ENCODE data around the gene C17orf107.
"Not testable (repeated sequence)": the region's sequence is repeated elsewhere in the genome, so short reads cannot be mapped to it uniquely, and the experiment has no call there.

C17orf107 gene

DNA sequence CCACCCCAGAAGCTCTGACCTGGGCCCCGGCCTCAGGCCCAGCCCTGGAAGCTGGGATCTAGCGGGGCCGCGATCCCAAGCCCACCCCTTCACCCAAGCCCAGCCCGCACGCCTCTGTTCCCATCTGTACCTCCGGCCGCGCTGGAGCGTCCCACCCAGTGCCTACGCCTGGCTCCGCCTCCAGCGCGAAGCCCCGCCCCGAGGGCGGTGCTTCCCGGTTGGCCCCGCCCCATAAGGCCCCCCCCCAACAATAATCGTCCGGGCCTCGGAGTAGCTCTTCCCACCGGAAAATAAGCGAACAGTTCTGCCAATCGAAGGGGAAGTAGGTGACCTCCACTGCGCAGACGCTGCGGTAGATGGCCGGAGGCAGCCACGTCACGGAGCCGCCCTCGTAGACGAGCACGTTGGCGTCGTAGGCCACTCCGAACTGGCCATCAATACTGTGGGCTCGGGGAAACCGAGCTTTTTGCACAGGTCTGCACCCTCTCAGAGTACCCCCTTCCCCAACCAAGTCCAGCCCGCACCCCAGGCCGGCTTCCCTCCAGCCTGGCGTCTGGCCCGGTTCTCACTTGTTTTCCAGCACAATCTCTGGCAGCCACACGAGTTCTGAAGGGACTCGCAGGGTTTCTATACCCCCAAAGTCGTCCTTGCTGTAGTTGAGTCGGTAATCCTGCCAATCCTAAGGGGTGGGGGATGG lies 2.5 kb downstream of the C17orf107 start:
- DNase-seq: no peak

DNA sequence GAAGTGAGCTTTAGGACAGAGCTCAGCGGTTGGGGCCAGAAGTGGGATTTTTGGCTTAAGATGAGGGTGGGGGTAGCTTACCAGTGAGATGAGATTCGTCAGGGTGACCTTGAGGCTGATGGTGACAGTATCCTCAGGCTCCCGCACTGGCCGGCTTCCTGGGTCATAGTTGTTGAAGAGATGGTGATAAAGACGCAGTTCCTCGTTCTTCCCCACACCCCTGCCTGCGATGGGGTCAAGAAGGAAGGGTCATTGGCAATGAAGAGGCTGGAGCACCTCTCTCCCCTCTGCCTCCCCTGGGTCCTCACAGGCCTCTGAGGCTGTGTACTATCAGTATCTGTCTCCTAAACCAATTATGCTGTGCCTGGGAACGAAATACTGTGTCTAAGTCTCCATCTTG lies 3.2 kb downstream of the C17orf107 start:
- DNase-seq: no peak

DNA sequence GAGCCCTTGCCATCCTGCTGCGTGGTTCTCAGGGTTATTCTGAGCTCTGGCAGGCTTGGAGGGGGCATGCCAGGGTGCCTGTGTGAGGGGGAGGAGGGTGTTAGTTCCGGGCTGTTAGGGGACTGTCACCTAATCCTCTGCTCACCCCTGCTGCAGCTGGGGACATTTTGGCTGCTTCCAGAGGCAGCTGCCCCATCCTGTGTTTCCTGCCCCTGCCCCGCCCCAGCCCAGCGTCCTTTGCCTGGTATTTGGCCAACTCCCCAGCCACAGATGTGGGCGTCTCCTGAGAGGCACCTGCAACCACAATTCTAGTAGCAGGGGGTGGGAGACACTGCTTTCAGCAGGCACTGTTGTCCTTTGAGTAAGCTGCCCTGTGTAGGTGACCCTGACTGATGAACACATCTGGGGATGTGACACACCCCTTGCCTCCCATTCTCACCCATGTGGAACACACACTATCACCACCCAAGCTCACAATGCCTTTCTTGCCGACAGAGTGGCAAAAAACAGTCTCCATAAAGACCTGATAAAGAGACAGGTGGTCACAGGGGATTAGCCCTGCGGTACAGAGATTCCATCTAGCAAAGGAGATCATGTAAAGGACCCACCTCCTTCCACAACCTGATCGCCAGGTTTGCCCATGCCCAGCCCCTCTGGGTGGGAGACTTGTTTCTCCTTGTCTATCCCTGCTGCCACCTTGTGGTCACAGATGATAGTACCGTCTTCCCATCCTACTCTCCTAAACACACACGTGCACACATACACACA lies 3.9 kb downstream of the C17orf107 start, which contains the start of gene CHRNE:
TSS of gene CHRNE (minus strand) at position 48 of the 768 bp plus-strand sequence. CDS start at position 13, 35 bp downstream.
- no peak for DNase-seq

DNA sequence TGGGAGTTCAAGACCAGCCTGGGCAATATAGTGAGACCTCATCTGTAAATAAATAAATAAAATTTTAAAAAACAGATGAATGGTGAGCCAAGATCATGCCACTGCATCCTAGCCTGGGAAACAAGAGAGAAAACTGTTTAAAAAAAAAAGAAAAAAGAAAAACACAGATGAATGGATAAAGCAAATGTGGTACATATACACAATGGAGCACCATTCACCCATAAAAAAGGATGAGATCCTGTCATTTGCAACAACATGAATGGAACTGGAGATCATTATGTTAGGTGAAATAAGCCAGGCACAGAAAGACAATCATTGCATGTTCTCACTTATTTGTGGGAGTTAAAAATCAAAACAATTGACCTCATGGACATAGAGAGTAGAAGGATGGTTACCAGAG lies 7.3 kb downstream of the C17orf107 start:
- DNase-seq: not testable (repeated sequence)

DNA sequence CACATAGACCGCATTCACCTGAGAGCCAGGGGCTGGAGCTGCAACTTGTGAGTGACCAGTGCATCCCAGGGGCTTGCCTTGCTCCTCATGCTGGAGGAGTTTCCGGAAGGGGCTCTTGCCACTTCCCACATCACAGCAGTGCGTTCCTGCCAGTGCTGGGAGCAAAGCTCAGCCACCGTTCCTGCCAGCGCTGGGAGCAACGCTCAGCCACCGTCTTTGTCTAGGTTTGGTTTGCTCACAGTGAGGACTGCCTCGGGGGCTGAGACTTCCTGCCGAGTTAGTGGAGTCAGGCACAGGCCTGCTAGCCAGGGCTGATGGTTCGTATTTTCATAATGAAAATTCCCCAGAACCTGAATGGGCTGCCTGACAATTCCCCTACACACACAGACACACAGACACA lies 9.0 kb downstream of the C17orf107 start:
- DNase-seq: no peak

DNA sequence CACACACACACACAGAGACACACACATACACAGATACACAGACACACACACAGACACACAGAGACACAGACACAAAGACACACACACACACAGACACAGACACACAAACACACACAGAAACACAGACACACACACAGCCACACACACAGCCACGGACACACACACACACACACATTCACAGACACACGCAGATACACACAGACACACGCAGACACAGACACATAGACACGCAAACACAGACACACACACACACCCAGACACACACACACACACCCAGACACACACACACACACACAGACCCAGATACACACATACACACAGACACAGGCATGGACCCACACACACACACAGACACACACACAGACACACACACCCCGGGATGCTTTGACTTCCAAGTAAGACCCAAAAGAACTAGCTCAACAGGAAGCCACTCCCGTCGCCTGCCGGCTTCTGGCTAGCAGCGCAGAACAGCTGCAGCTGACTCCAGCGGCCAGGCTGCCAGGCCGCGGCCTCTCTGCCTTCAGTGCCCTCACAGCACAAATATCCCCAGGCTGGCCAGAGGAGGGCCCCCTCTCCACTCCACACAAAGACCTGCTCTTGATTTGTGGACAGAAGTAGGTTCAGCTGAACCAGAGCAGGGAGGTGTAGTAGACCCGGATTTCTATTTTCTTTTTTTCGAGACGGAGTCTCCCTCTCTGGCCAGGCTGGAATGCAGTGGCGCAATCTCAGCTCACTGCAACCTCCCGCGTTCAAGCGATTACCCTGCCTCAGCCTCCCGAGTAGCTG lies 9.6 kb downstream of the C17orf107 start:
- peak; percentile 55 for DNase-seq

DNA sequence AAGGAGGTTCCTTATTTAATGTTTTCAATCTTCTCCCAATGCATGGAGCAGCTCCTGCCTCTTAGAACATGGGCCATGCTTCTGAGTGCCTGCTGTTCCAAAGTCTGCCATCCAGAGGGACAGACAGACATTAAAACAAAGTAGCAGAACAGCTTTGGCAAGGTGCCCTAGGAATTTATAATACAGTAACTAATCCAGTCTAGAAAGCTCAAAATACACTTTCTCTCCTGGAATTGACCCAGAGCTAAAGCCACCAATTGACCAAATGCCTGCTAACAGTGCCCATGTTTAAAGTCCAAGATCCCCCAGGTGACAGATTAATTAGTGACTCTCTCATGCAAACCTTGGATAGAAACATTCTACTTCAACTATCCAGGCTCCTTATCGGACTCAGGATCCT lies 14.7 kb downstream of the C17orf107 start:
- no peak for DNase-seq

DNA sequence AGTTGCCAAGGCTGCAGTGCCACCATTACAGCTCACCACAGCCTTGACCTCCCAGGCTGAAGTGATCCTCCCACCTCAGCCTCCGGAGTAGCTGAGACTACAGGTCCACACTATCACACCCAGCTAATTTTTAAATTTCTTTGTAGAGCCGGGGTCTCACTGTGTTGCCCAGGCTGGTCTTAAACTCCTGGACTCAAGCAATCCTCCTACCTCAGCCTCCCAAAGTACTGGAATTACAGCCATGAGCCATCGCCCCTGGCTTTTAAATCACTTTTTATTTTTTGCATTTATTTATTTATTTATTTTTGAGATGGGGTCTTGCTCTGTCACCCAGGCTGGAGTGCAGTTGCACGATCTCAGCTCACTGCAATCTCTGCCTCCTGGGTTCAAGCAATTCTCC lies 15.2 kb downstream of the C17orf107 start:
- not testable (repeated sequence) for DNase-seq

DNA sequence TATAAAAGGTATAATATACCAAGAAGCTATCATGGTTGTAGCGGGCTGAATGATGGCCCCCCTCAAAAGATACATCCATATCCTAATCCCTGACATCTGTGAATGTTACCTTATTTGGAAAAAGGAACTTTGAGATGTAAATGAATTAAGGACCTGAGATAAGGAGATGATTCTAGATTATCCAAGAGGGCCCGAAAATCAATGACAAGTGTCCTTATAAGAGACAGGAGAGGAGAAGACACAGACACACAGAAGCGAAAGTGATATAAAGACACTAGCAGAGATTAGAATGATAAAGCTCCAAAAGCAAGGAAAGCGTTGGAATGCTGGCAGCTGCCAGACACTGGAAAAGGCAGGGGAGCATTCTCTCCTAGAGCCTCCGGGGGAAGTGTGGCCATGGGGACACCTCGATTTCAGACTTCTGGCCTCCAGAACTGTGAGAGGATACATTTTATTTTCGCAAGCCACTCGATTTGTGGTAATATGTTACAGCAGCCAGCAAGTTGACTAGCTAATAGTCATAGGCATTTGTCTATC lies 20.2 kb downstream of the C17orf107 start:
- no peak for DNase-seq

DNA sequence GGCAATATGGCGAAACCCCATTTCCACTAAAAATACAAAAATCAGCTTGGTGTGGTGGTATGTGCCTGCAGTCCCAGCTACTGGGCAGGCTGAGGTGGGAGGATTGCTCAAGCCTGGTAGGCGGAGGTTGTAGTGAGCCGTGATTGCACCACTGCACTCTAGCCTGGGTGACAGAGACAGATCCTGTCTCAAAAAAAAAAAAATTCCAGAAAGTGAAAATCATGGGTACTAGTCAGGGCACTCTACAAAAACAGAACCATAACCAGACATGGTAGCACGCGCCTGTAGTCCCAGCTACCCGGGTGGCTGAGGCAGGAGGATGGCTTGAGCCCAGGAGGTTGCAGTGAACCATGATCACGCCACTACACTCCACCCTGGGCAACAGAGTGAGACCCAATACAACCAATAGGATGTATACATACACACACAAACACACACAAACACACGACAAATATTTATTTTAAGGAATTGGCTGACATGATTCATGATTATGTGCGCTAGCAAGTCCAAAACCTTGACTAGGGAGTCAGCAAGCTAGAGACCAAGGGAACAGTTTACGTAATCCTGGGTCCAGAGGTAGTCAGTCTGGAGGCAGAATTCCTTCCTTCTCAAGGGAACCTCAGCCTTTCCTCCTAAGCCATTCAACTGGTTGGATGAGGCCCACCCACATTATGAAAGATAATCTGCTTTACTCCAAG lies 21.2 kb downstream of the C17orf107 start:
- DNase-seq: no peak

DNA sequence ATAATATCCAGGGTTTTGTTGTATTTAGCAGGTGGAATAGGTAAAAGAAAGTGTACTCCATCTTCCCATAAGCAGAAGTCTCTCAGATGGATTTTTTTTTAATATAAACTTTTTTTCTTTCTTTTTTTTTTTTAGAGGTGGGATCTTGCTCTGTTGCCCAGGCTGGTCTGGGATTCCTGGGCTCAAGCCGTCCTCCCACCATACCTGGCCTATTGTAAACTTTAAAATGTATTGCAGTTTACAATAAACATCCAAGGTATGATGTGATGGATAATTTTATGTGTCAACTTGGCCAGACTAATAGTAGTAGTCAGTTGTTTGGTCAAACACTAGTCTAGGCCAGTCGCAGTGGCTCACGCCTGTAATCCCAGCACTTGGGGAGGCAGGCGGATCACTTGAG lies 22.0 kb downstream of the C17orf107 start:
- DNase-seq: no peak

DNA sequence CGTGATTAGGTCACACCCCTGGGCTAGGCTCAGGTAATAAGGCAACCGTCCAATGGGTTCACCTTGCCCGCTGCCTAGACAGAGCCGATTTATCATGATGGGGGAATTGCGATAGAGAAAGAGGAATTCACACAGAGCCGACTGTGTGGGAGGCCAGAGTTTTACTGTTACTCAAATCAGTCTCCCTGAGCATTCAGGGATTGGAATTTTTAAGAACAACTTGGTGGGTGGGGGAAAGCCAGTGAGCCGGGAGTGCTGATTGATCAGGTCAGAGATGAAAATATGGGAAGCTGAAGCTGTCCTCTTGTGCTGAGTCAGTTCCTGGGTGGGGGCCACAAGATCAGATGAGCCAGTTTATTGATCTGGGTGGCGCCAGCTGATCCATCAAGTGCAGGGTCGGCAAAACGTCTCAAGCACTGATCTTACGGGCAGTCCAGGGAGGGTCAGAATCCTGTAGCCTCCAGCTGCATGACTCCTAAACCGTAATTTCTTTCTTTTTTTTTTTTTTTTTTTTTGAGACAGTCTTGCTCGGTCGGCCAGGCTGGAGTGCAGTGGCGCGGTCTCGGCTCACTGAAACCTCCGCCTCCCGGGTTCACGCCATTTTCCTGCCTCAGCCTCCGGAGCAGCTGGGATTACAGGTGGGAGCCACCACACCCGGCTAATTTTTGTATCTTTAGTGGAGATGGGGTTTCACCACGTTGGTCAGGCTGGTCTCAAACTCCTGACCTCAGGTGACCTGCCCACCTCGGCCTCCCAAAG lies 27.4 kb downstream of the C17orf107 start:
- not testable (repeated sequence) for DNase-seq

DNA sequence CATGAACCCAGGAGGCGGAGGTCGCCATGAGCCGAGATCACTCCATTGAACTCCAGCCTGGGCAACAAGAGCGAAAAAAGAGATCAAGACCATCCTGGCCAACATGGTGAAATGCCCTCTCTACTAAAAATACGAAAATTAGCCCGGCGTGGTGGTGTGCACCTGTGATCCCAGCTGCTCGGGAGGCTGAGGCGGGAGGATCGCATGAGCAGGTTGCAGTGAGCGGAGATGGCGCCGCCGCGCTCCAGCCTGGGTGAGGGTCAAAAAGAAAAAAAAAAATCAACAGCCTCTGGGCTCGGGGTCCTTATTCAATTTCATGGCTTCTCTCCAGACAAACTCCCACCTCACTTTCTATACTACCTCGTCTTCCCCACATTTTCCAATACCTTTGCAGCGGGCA lies 29.5 kb downstream of the C17orf107 start:
- no peak for DNase-seq

DNA sequence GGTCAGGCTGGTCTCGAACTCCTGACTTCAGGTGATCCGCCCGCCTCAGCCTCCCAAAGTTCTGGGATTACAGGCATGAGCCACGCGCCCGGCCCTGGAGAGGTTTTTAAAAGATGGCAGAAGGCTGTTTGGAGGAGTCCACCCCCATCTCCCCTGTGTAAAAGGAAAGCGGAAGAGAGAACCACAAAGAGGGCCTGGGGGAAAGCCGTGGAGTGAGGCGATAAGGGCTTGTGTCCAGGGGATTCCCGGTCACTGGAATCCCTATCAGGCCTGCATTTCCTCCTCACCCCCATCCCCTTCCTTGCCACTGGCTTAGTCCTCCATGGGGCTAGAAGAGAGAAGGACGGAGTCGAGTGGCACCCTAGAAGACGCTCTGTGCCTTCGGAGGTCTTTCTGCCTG lies 32.6 kb downstream of the C17orf107 start, which contains the start of gene GP1BA:
TSS of gene GP1BA (plus strand) at position 315 of the 400 bp plus-strand sequence. CDS start 328 bp downstream, outside the sequence.
- no peak for DNase-seq

DNA sequence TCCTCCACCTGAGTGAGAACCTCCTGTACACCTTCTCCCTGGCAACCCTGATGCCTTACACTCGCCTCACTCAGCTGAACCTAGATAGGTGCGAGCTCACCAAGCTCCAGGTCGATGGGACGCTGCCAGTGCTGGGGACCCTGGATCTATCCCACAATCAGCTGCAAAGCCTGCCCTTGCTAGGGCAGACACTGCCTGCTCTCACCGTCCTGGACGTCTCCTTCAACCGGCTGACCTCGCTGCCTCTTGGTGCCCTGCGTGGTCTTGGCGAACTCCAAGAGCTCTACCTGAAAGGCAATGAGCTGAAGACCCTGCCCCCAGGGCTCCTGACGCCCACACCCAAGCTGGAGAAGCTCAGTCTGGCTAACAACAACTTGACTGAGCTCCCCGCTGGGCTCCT lies 33.4 kb downstream of the C17orf107 start:
- DNase-seq: no peak

DNA sequence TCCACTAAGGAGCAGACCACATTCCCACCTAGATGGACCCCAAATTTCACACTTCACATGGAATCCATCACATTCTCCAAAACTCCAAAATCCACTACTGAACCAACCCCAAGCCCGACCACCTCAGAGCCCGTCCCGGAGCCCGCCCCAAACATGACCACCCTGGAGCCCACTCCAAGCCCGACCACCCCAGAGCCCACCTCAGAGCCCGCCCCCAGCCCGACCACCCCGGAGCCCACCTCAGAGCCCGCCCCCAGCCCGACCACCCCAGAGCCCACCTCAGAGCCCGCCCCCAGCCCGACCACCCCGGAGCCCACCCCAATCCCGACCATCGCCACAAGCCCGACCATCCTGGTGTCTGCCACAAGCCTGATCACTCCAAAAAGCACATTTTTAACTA lies 34.3 kb downstream of the C17orf107 start:
- DNase-seq: no peak

DNA sequence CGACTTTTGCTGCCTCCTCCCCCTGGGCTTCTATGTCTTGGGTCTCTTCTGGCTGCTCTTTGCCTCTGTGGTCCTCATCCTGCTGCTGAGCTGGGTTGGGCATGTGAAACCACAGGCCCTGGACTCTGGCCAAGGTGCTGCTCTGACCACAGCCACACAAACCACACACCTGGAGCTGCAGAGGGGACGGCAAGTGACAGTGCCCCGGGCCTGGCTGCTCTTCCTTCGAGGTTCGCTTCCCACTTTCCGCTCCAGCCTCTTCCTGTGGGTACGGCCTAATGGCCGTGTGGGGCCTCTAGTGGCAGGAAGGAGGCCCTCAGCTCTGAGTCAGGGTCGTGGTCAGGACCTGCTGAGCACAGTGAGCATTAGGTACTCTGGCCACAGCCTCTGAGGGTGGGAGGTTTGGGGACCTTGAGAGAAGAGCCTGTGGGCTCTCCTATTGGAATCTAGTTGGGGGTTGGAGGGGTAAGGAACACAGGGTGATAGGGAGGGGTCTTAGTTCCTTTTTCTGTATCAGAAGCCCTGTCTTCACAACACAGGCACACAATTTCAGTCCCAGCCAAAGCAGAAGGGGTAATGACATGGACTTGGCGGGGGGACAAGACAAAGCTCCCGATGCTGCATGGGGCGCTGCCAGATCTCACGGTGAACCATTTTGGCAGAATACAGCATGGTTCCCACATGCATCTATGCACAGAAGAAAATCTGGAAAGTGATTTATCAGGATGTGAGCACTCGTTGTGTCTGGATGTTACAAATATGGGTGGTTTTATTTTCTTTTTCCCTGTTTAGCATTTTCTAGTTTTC lies 35.0 kb downstream of the C17orf107 start:
- no peak for DNase-seq

DNA sequence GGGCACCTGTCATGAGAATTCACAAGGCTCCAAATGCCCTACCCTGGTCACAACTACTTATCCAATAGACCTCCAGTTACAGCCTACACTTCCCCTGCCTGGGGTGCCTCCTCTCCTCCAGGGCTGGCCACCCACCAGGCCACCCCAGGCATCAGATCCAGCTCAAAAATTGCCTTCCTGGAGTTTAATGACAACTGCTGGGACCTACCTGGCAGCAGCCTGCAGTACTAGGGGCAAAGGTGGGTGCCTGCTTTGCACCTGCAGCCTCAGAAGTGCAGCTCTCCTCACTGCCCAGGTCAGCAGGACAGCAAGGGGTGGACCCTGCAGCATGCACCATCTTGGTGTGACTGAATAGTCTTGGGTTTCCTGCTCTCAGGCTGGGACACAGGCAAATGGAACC lies 36.3 kb downstream of the C17orf107 start:
- no peak for DNase-seq

DNA sequence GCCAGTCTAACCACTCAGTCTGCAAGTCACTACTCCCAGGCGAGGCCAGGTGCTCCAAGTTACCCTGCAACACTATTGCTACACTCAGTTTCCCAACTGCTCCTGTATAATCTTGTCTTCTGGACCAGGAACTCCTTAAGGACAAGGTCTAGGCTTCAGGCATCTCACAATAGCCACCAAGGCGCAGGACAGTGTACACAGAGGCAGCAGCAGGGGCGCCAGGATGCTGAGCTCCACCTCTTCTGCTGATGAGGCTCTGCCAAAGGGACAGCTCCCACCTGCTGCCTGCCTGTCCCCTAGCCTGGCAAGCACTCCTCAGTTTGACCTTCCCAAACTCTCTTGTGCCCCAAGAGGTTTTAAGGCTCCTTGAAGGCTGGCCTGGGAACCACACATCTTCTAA lies 37.1 kb downstream of the C17orf107 start:
- DNase-seq: no peak

DNA sequence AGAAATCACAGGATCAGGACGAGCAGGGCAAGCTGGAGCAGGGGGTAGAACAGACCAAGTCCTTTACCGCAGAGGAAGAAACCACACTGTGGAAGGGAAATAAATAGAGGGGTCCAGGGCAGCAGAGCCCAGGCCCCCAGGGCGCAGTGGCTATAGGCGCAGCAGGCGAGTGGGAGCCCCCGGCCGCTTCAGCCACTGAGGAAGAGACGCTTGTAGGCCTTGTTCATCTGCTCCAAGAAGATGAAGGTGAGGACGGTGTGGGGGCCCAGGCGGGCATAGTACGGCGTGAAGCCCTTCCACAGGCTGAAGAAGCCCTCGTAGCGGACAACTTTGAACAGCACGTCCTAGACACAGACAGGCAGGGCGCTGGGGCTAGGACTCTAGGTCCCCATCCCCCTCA lies 38.2 kb downstream of the C17orf107 start:
- DNase-seq: no peak

DNA sequence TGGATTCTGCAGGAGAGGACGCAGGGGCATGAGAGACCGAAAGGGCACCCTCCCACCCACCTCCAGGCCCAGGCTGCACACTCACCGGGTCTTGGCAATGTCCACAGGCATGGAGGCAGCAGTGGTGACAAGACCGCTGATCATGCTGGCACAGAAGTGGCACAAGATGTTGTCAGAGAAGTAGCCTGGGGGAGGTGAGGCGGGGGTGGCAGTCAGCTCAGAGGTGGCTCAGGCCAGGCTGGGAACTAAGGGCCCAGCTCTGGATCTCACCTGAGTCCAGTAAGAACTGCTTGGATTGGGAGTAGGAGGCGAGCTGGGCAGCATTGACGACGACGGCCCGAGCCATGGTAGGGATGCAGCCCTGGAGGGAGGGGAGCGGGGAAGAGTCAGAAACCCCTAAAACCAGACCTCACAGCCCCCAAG lies 38.7 kb downstream of the C17orf107 start:
- no peak for DNase-seq
